ENCODE measurements around the gene ASCL2. TPM values are rescaled to one million over a fixed set of nuclear protein-coding genes. Genes with fewer than 3 reads are reported as not detected.
"Not testable (repeated sequence)": the region's sequence is repeated elsewhere in the genome, so short reads cannot be mapped to it uniquely, and the experiment has no call there.

The ASCL2 gene
- total RNA-seq, 1 donor from 2014 or later = 0.80 TPM

DNA sequence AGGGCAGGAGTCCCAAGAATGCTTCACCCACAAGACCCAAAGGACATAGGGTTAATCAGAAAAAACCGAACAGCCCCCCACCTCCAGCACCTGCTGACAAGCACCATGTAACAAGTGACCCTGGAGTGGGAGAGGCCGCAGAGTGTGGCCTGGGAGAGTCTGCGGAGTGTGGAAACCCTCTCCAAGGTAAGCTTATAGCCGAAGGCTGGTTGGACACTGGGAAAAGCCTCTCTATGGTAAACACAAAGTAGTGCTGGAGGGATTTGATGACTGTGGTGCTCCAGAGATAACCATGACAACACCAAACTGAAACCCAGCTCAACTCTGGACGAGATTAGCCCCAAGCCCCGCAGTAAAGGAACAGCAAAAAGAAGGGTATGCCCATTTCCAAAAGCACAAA lies 19.2 kb downstream of the ASCL2 start:
- ATAC-seq (no peak), DNase-seq (ENCODE audit: low spot score) (peak; percentile 33)
- intact Hi-C loops (cut with DNase I) = no loop called here

DNA sequence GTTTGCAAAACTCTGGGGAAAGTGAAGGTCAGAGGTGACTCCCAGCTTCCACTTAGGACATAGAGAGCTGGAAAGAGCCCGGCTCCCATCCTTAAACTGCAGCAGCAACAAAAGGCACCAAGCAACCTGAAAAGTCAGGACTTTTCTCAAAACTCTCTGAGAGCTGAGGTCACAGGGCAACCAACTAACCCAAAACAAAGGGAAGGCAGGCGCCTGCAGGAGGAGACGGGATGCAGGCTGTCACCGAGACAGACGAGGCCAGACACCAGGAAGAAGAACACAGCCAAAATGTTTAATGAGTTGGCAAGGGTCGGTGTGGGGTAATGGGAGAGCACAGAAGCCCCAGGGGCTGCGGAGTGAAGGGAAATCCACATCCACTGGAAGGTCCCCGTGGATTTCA lies 19.9 kb downstream of the ASCL2 start:
- no peak for ATAC-seq
- intact Hi-C loops (cut with DNase I) = no loop called here

DNA sequence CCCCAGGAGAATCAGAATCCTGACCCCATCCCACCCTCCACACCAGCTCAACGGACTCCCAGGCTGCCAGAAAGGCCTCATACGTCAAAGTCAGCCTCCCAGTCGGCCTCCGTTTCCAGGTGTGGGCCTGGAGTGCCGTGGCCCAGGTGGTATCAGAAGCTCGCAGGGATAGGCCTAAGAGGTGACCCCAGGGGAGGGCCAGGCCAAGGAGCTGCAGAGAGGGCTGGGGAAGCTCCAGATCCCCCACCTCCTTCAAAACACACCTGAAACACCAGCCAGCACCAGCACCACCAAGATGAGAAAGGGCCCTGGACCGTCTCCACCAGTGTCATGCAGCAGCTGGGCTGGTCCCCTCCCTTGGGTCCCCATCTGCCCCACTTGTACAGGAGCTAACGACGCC lies 20.3 kb downstream of the ASCL2 start:
- no peak for ATAC-seq
- intact Hi-C loops (cut with DNase I) = no loop called here

More for the DNA sequence above, 19.9 kb downstream of the ASCL2 start:
- no peak for DNase-seq (ENCODE audit: low spot score)

DNA sequence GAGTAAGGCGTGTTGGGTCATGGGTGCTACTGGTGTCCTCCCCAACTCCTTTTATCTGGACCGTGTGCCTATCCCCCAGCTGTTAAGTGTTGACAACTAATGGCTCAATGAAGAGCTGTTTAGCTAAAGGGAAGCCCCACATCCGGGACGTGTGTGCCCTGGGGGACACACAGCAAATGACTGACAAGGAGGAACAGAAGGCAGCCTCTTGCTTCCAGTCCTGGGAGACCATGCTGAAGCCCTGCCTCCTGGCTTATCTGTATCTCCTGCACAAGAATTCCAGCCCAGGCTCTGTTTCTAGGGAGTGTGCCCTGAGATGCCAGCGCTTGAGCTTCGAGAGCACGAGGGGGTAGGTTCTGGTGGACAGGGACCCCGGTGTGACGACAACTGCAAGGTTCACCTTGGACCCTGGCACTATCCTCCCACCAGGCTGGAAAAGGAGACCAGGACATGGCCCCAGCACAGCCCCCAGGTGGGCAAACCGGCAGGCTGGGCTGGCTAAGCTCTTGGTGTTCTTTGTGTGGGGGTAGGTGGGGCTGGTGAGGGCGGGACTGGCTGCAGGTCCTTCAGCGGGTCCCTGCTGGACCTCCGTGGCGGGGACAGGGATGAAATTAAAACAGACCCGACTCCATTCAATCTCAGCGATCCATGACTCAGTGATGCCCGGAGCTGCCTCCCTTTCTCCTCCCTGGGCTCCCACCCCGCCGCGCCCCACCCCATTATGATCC lies 21.0 kb downstream of the ASCL2 start:
- DNase-seq (ENCODE audit: low spot score) (no peak), ATAC-seq (no peak)
- intact Hi-C loops (cut with DNase I) = no loop called here

More for the DNA sequence above, 20.3 kb downstream of the ASCL2 start:
- DNase-seq (ENCODE audit: low spot score) = no peak

DNA sequence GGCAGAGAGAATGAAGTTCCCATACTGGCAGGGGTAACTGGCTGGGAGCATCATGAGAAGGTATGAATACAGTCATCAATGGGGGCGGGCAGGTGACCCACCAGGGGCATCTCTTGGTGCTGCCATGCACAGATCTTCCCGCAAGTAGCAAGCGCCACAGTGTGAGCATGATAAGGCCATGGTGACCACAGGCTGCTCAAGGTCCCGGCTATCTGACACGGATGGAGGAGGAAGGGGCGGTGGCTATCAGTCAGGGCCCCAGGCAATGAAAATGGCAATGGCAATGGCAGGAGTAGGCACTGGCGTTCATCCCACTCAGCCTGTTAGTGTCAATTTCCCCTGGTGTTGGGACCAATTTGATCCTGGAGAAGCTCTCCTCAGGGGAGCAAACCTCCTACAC lies 21.6 kb downstream of the ASCL2 start:
- DNase-seq (ENCODE audit: low spot score) (no peak), ATAC-seq (no peak)
- intact Hi-C loops (cut with DNase I) = no loop called here

DNA sequence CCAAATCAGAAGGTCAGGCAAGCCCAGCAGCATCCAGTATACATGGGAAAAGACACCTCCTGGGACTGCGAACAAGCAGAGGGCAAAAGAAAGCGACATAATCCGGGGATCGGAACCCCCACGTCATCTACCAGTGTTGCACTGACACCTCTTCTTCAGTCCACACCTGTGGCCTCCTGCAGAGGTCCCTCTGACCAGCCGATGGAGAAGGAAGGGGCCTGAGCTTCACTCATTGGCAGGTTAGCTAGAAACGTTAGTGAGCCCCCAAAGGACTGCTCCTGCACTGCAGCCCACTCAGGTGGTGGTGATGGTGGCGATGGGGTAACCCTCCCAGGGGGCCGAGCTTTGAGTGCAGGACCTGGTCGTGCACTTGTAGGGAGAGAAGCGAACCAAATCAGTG lies 22.1 kb downstream of the ASCL2 start:
- intact Hi-C loops (cut with DNase I) = no loop called here
- DNase-seq (ENCODE audit: low spot score) (no peak), ATAC-seq (no peak)

DNA sequence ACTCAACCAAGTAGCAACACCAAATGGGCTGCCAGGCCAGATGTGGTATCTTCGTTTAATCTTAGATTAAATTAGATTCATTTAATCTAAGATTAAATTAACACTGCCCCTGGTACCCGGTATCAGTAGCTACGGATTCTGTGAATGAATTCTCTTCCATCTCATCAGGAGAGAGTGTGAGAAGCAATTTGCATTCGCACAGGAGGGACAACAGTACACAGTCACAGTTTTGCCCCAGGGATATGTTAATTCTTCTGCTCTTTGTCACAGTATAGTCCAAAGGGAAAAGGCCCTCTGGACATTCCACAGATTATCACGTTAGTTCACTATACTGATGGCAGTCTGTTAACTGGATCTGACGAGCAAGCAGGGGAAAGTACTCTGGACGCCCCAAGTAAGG lies 22.9 kb downstream of the ASCL2 start:
- intact Hi-C loops (cut with DNase I) = no loop called here
- DNase-seq (ENCODE audit: low spot score) = no peak

DNA sequence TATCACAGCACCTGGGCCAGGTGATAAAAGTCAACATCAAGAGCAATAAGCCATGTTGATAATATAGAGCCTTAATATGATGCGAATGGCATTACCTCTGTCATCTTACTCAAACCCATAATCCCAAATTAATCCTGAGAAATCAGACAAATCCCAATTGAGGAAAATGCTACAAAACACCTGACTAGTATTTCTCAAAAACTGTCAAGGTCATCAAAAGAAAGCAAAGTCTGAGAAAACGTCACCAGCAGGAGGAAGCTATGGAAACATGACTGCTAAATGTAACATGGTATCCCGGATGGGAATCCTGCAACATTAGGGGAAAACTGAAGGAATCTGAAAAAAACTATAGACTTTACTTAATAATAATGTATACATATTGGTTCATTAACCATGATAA lies 29.6 kb downstream of the ASCL2 start:
- ATAC-seq (no peak), DNase-seq (ENCODE audit: low spot score) (no peak)
- intact Hi-C loops (cut with DNase I) = no loop called here

More for the DNA sequence above, 22.9 kb downstream of the ASCL2 start:
- no peak for ATAC-seq

DNA sequence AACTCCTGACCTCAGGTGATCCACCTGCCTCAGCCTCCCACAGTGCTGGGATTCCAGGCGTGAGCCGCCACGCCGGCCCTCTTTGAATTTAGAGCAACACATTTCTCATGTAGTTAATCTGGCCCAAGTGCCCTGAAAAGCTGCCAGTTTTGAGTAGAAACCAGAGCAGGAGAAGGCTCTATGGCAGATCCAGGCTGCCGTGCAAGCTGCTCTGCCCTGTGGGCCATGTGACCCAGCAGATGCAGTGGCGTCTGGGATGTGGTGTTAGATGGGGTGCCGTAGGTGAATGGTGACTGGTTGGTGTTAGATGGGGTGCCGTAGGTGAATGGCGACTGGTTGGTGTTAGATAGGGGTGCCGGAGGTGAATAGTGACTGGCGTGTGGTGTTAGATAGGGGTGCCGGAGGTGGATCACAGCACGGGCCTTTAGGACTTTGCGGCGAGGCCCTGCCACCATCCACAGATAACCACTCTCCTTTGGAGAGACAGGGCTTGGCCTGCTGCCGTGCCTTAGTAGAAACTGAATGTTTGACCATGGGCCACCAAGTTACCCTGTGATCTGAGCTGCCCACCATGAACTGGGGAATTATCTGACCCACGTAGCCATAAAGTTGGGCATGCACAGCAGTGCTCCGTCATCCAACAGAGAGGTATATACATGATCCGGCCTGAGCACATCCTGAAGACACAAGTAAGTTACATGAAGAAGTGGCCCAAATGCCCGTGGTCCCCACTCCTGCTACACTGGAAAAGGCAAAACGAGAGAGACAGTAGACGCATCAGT lies 32.7 kb downstream of the ASCL2 start:
- ATAC-seq (no peak), DNase-seq (ENCODE audit: low spot score) (no peak)
- intact Hi-C loops (cut with DNase I) = no loop called here

DNA sequence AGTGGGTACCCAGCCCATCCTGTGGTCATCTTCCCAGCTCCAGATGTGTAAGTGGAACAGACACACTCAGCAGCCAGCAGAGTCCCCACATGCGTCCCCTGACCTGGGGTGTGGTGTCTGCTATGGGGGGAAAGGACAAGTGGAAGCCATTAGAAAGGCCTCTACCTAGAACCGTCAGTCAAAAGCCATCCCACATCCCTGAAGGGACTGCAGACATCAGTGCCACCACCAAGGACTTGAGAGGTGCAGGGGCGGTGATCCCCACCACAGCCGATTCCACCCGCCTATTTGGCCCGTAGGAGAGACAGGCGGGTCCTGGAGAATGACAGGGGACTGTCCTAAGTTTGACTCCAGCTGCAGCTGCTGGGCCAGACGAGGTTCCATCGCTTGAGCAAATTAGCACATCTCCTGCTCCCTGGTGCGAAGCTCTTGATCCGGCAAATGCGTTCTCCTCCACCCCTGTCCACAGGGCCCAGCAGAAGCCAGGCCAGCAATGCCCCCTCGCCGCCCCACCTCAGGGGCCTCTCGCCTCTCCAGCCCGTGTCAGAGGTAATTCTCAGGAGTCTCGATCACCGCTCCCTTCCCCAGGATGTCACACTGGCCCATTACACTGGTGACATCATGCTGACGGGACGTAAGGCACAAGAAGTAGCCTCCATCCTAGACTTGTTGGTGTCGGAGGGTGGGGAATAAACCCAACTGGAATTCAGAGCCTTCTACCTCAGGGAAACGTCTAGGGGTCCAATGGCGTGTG lies 33.8 kb downstream of the ASCL2 start:
- intact Hi-C loops (cut with DNase I); ATAC-seq: not testable (repeated sequence)

DNA sequence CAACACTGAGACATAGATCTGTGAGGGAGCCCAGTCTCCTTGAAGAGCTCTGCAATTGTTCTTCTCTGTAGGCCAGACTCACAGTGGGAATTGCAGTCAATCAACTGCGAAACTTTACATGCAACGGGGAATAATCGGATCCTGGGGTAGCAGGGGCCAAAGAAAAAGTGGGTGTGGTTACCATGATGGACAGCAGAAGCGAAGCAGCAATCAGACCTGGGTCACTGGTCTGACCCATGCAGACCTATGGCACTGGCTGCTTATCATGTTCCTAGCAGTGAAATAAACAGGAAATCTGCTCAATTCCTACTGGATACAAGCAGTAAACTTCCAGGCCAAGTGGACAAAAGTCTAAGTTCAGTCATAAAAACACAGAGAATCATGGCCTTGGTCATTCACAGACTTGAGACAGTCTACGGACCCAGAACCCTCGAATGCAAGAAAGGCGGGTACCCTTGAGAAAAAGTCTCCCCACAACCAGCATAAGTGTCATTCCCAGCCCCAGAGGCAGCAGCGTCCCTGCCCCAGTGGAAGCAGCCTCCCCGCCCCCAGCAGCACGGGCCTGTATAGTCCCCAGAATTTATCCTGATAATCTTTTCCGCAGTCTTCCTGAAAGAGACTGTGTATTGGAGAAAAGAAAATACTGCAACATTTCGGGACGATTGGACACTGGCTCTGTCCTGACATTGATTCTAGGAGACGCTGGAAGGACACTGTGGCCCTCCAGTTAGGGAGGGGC lies 34.6 kb downstream of the ASCL2 start:
- DNase-seq (ENCODE audit: low spot score) (no peak), ATAC-seq (no peak)
- intact Hi-C loops (cut with DNase I) = no loop called here

More for the DNA sequence above, 33.8 kb downstream of the ASCL2 start:
- not testable (repeated sequence) for DNase-seq (ENCODE audit: low spot score)

DNA sequence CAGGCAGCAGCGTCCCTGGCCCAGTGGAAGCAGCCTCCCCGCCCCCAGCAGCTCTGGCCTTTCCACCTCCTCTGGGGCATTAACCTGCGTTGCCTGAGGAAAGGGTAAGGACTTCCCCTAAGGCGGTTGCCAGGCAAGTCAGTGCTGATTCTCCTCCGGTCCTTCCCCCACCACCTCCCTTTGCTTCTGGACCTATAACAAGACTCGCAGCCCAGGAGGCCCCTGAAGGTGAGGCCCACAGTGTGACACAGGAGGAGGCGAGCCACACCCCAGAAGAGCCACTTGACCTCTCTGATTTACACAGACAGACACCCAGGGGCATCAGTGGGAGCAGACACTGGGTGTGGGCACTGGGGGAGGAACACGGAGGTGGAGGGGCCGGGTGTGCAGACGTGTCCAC lies 35.4 kb downstream of the ASCL2 start:
- ATAC-seq (no peak), DNase-seq (ENCODE audit: low spot score) (no peak)
- intact Hi-C loops (cut with DNase I) = no loop called here

DNA sequence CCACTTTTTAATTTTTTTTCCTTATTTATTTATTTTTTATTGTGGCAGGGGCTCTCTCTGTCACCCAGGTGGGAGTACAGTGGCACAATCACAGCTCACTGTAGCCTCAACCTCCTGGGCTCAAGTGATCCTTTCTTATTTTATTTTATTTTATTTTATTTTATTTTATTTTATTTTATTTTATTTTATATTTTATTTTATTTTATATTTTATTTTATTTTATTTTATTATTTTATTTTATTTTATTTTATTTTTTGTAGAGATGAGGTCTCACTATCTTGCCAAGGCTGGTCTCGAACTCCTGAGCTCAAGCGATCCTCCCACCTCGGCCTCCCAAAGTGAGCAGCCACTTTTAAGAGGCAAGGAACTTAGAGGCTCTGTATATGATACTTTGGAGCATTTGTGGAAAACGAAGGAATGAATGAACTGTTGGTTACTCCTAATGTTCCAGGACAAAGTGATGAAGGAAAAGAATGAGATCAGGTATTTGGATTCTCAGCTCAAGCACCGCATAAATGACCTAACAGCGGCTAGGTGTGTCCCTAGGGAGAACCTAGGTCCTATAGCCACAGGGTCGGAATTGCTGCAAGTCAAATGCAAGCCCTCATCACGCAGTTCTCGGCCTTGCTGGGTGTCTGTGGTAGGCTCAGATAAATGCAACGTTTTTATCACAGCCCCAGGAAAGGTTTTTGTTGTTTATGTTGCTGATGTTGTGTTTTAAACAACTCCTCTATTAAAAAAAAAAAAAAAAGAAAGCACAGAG lies 36.5 kb downstream of the ASCL2 start:
- ATAC-seq = no peak
- DNase-seq (ENCODE audit: low spot score) = no peak
- intact Hi-C loops (cut with DNase I) = no loop called here

DNA sequence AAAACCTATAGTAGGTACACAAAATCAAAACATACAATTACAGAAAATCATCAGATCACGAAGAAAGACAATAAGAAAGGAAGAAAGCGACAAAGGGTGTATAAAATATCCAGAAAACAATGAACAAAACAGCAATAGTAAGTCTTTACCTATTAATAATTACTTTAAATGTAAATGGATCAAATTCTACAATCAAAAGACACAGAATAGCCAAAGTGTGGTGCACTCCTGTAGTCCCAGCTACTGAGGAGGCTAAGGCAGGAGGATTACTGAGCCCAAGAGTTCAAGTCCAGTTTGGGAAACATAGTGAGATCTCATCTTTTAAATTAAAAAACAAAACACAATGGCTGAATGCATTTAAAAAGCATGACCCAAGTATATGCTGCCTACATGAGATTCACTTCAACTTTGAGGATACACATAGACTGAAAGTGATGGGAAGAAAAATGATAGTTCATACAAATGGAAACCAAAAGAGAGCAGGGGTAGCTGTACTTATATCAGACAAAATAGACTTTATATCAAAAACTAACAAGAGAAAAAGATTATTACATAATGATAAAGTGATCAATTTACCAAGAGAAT lies 40.6 kb downstream of the ASCL2 start:
- ATAC-seq (no peak), DNase-seq (ENCODE audit: low spot score) (no peak)
- intact Hi-C loops (cut with DNase I) = no loop called here

DNA sequence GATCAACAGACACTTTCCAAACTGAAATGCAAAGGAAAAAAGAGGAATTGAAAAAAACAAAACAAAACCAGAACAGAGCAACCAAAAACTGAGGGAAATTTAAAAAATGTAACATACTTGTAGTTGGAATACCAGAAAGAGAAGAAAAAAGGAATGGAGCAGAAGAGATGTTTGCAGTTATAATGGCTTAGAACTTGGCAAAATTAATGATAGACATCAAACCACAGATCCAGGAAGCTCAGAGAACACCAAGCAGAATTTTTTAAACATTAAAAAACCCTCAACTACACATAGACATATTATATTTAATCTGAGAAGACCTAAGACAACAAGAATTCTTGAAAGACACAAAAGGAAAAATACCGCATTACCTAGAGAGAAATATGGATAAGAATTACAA lies 46.1 kb downstream of the ASCL2 start:
- intact Hi-C loops (cut with DNase I) = no loop called here
- ATAC-seq = no peak
- no peak for DNase-seq (ENCODE audit: low spot score)

DNA sequence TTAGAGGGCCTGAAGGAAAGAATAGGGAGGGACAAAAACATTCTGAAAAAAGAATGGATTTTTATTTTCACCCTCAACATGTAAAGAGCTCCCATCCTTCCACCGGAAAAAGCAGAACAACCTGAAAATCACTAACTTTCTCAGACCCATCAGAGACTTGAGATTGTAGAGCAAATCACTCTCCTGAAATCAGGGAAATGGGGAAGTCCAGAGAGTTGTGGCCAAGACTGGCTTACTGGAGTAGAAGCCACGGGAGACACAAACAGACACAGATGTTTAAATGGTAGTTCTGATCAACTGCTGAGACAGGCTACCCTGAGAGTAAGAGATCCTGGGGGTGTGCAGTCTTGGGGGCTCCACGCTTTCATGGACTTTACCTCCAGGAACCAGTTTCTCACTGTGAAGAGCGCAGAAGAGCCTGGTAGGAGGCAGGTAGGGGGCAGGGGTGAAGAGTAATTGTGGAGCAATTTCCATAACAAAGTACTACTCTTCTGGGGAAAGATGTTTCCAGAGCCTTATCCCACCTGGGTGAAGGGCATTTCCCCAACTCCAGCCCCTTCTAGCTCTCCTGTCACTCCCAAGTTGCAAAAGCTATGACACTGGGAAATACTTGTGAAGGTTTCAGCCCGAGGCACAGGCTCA lies 47.1 kb downstream of the ASCL2 start:
- no peak for ATAC-seq
- intact Hi-C loops (cut with DNase I) = no loop called here
- DNase-seq (ENCODE audit: low spot score) = no peak

DNA sequence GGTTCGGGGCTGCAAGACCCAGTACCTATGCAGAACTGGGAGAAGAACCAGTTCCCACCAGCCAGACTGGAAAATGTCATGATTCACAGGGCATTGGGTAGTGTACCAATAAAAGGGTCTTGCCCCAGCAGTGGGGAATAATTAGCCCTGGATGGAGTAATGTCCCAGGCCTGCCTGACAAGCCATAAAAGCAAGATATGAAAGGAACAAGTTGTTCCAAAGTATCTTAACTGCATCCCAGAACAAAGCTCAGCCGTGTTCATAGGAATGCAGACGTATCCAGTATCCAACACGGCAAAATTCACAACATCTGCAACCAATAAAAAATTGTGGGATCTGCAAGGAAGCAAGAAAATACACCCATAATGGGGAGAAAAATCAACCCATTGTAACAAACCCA lies 47.9 kb downstream of the ASCL2 start:
- ATAC-seq = peak; percentile 95
- intact Hi-C loops (cut with DNase I) = no loop called here
- no peak for DNase-seq (ENCODE audit: low spot score)

DNA sequence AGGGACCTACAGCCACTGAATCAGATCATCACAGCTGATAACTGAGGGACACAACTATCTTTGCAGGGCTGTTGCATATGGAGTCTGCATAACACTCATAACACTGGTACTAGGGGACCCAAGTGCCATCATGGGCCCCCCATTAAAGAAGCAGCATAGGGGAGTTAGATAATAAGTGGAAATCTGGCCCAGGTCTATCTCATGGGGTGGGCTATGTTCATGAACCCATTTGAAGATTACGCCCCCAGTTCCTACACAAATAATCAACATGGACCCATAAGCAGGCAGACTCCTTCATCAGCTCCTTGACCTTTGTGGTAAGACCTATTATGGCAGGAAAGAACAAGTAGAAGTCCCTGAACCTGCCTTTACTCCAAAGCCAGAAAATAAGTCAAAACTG lies 48.8 kb downstream of the ASCL2 start:
- ATAC-seq (no peak), DNase-seq (ENCODE audit: low spot score) (no peak)
- intact Hi-C loops (cut with DNase I) = no loop called here
